GM19372 (cell line): Measurements from ENCODE around the gene RADIL.
"Not testable (repeated sequence)": the region's sequence is repeated elsewhere in the genome, so short reads cannot be mapped to it uniquely, and the experiment has no call there.

ENCODE experiments used
- ATAC-seq: cut with Tn5 transposase; IDR thresholded peaks from one replicate; pipeline ENCODE4 v1.9.1; 2021; ENCODE audit warnings: mild to moderate bottlenecking, low read depth, moderate library complexity; ENCODE audit not compliant: unreplicated experiment

The RADIL gene

GRCh38 chr7:4883372-4884144, at the start of gene RADIL:
Gene RADIL (minus strand): TSS chr7:4883716. CDS start chr7:4878139, 5,577 bp downstream.
- ATAC-seq, result peak; percentile 76

- ATAC-seq, result no peak
These were observed 48.4 kb upstream of the RADIL start for GRCh38 chr7:4931943-4932342.

GRCh38 chr7:4929005-4929404, 45.5 kb upstream of the RADIL start:
- ATAC-seq, result no peak

GRCh38 chr7:4928445-4928844, 44.9 kb upstream of the RADIL start:
- no peak for ATAC-seq

GRCh38 chr7:4919969-4920766, 36.7 kb upstream of the RADIL start:
- ATAC-seq, result no peak

GRCh38 chr7:4916113-4916512, 32.6 kb upstream of the RADIL start:
- ATAC-seq, result no peak

- no peak for ATAC-seq
These were observed 27.8 kb upstream of the RADIL start for GRCh38 chr7:4911111-4911828.

GRCh38 chr7:4906682-4907081, 23.2 kb upstream of the RADIL start:
- no peak for ATAC-seq

GRCh38 chr7:4905171-4905570, 21.7 kb upstream of the RADIL start:
- ATAC-seq, result no peak

- no peak for ATAC-seq
These were observed 20.8 kb upstream of the RADIL start for GRCh38 chr7:4904346-4904745.

- ATAC-seq, result no peak
These were observed 12.2 kb upstream of the RADIL start for GRCh38 chr7:4895766-4896165.

GRCh38 chr7:4894482-4894881, 11.0 kb upstream of the RADIL start:
- ATAC-seq, result no peak

GRCh38 chr7:4893929-4894475, 10.5 kb upstream of the RADIL start:
- ATAC-seq, result no peak

- ATAC-seq, result not testable (repeated sequence)
These were observed 9.7 kb upstream of the RADIL start for GRCh38 chr7:4893188-4893587.

- ATAC-seq, result not testable (repeated sequence)
These were observed 8.0 kb upstream of the RADIL start for GRCh38 chr7:4891522-4891921.

GRCh38 chr7:4889682-4890081, 6.2 kb upstream of the RADIL start:
- ATAC-seq, result no peak

- ATAC-seq, result no peak
These were observed 4.6 kb upstream of the RADIL start for GRCh38 chr7:4888161-4888560.

- no peak for ATAC-seq
These were observed 3.2 kb upstream of the RADIL start for GRCh38 chr7:4886671-4887070.

GRCh38 chr7:4885317-4885807, 1.8 kb upstream of the RADIL start:
- ATAC-seq, result no peak

GRCh38 chr7:4884164-4884563, 648 bp upstream of the RADIL start:
- ATAC-seq, result no peak

GRCh38 chr7:4883033-4883371, 514 bp downstream of the RADIL start:
- no peak for ATAC-seq
